H54 (cell line): ENCODE results near the gene MRPS10.
"Not testable (repeated sequence)": the region's sequence is repeated elsewhere in the genome, so short reads cannot be mapped to it uniquely, and the experiment has no call there.

Experiments
- DNase-seq: peaks from one replicate; pipeline ENCODE4 v3.0.0; 2011; ENCODE audit warnings: low spot score, mixed read lengths; ENCODE audit not compliant: insufficient read length
- FAIRE-seq: peaks from 3 replicates; lab custom pipeline; 2011; peaks lifted over from hg19 to GRCh38; lab: Jason Lieb, UNC
- POLR2A ChIP-seq: IDR thresholded peaks from 2 replicates; pipeline ENCODE4 v1.6.1; 2011; ENCODE audit warnings: low read depth, mild to moderate bottlenecking, low read length

MRPS10 gene

DNA sequence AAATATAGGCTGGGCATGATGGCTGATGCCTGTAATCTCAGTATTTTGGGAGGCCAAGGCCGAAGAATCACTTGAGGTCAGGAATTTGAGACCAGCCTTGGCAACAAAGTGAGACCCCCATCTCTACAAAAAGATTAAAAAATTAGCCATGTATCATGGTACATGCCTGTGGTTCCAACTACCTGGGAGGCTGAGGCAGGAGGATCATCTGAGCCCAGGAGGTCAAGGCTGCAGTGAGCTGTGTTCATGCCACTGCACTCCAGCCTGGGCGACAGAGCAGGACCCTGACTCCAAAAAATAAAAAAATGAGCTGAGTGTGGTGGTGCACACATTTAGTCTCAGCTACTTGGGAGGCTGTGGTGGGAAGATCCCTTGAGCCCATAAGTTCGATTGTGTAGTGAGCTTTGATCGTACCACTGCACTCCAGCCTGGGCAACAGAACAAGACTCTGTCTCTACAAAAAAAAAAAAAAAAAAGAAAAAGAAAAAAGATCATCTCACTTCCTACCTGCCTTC is 12.8 kb downstream of the MRPS10 start:
- FAIRE-seq = no peak
- no peak for DNase-seq
- no peak for TF ChIP-seq POLR2A

DNA sequence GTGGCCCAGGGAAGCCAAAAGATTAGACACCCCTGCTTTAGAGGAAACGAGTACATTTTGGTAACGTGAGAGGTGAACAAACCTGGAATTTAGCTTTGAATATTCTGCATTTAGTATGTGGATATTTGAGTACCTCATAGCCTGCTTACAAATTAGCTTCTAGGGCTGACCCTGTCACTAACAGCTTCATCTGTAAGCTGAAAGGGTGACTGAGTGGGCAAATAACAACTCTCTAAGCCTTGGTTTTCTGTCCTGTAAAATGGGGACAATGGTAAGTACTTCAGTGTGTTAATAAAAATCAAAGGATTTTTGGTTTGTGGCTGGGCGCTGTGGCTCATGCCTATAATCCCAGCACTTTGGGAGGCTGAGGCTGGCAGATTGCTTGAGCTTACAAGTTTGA is 14.5 kb downstream of the MRPS10 start:
- no peak for FAIRE-seq
- no peak for DNase-seq
- TF ChIP-seq POLR2A = no peak

DNA sequence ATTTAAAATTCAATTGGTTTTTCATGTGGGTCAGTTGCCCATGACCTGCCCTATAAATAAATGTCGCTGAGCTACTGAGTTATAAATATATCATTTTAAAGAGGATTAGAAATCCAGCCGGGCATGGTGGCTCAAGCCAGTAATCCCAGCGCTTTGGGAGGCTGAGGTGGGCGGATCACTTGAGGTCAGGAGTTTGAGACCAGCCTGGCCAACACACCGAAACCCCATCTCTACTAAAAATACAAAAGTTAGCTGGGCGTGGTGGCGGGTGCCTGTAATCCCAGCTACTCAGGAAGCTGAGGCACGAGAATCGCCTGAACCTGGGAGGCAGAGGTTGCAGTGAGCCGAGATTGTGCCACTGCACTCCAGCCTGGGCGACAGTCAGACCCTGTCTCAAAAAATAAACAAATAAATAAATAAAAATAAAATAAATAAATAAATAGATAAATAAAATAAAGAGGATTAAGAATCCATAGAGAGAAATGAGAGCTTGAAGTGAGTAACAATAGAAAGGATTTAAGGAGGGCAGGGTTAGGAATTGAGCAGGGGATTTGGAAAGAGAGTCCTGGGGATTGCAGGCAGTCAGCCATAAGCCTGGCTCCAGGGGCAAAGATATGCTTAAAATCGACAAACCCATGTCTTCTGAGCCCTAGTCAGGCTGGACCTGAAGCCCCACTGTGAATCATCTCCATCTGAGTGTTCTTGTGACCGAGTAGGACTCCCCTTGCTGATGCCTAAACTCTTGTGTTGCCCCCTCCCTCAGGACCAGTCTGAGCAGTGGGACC is 15.3 kb downstream of the MRPS10 start:
- FAIRE-seq, DNase-seq: not testable (repeated sequence)

GRCh38 chr6:42201382-42201781 is 16.3 kb downstream of the MRPS10 start:
- TF ChIP-seq POLR2A = no peak
- DNase-seq (no peak), FAIRE-seq (no peak)

GRCh38 chr6:42200035-42200434 is 17.6 kb downstream of the MRPS10 start:
- TF ChIP-seq POLR2A = no peak
- FAIRE-seq (no peak), DNase-seq (peak; percentile 26)

DNA sequence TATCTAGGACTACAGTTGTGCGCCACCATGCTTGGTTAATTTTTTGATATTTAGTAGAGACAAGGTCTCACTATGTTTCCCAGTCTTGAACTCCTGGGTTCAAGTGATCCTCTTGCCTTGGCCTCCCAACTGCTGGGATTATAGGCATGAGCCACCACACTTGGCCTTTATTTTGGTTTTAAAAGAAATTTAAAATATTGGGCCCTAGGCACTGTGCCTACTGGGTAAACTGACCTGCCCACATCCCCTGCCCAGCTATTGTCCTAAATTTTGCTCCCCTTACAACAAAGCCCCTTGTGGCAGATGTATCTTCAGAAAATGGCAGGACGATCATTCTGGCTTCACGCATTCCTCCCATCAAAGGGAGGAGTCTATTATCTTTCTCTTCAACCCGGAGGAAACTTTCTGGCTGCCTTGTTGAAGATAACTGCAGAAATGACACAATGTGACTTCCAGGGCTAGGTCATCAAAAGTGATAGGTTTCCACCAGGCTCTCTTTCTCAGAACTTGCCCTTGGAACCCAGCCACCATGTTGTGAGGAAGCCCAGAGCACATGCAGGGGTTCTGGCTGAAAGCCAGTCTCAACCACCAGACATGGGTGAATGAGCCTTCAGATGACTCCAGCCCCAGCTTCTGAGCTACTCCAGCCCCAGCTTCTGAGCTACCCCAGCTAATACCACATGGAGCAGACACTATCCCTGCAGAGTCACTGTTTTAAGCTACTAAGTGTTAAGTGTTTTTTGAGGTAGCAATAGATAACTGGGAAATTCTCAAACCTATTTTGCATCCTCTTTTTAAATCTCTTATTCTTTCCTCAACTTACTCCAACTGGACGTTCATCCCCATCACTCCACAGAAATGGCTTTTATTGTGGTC is 18.3 kb downstream of the MRPS10 start:
- no peak for FAIRE-seq
- DNase-seq = no peak

DNA sequence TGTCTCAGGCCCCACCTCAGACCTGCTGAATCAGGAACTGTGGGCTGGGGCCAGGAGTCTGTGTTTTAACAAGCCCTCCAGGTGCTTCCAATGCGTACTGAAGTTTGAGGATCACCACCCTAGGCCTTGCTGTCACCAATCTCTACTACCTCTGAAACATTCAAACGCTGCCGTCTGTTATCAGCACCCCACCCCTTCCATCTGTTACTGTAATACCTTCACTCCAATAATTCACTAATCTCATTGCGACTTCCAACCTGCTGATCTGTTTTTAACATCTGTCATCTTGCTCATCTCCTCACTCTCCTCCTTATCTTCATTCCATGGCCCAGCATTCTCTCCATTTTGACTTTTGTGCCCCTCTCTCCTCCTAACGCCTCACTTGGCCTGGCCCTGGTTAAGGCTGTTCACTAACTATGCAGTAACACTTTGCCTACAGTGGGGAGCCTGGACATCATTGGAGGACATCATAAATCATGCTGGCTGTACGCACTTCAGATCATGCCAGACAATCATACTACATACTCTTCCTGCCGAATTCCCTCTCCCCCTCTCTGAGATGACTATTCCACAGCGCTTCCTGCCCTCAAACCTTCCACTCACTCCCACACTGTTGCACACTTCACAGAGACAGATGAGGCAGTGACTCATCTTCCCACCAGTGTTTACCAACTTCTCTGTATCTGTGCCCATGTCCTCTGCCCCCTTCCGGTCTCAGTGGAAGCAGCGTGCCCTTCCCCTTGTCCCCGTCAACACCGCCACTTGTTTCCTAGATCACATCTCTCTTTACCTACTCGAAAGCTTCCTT is 19.9 kb downstream of the MRPS10 start:
- TF ChIP-seq POLR2A = no peak
- peak; percentile 67 for FAIRE-seq
- DNase-seq = peak; percentile 56

More for the DNA sequence above, 18.3 kb downstream of the MRPS10 start:
- no peak for TF ChIP-seq POLR2A

DNA sequence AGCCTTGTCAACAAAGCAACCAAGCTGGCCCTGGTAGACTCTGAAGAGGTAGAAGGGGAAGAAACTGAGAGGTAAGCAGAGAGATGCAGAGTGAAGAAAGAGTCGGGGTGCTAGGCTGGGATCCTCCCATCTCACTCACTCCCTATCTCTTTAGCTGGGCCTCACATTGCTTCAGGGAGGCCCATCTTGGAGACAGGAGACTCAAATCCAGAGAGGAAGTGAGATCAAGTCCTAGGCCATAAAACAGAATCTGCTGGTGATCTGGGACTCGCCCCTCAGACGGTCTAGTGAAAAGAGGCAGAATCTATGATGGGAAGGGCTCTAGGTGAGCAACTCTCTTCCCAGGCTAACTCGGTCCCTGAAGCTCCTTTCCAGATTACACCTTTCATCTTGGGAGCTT is 22.2 kb downstream of the MRPS10 start:
- DNase-seq (no peak), FAIRE-seq (no peak)
- no peak for TF ChIP-seq POLR2A

GRCh38 chr6:42194056-42194455 is 23.6 kb downstream of the MRPS10 start:
- DNase-seq (no peak), FAIRE-seq (no peak)
- no peak for TF ChIP-seq POLR2A

- no peak for TF ChIP-seq POLR2A
- FAIRE-seq (no peak), DNase-seq (no peak)
Measured at GRCh38 chr6:42193491-42193894, 24.2 kb downstream of the MRPS10 start.

DNA sequence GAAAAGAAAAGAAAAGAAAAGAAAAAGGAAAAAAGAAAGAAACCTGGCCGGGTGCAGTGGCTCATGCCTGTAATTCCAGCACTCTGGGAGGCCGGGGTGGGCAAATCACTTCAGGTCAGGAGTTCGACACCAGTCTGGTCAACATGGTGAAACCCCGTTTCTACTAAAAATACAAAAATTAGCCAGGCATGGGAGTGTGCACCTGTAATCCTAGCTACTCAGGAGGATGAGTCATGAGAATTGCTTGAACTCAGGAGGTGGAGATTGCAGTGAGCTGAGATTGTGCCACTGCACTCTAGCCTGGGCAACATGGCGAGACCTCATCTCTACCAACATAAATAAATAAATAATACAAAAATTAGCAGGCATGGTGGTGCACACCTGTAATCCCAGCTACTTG is 25.3 kb downstream of the MRPS10 start:
- DNase-seq, FAIRE-seq: not testable (repeated sequence)

DNA sequence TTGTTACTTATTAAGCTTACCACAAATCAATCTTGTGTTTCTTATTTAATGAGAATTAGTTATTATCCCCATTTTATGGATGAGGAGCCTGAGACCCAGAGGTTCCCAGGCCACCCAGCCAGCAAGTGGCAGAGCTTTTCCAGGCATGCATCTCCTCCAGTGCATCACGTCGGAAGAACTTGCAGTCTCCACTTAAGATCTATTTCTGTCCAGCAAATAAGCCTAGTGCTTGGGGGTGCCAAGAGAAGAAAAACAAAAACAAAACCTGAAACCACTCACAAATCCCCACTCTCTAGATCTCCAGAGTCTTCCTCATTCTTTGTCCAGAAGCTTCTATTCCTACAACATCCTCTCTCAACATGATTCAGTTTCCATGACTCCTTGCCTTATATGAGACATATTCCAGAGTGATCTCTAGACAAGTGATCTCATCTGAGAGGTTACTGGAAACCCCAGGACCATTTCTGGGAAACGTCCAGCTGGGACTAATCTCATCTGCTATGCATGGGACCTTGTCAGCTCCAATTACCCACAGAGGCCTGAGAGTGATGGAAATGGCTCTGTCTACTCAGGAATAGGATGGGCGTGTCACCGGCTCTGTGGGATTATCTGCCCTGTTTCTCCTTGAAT is 27.0 kb downstream of the MRPS10 start:
- no peak for TF ChIP-seq POLR2A
- DNase-seq = no peak
- no peak for FAIRE-seq

DNA sequence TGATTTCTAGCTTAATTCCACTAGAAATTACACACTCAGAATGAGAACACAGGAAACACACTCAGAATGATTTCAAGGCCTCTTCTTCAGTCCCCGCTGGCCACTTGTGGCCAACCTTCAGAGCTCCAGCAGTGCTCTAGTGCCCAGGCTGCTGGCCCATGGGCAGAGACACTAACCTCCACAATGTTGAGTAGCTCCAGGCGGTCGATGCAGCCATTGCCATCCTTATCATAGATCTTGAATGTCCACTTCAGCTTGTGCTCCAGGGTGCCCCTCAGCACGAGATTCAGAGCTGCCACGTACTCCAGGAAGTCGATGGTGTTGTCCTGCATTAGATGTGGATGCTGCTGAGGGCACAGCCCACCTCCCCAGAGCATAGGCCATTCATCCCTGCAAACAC is 29.3 kb downstream of the MRPS10 start:
- no peak for TF ChIP-seq POLR2A
- no peak for DNase-seq
- no peak for FAIRE-seq

GRCh38 chr6:42185597-42185996 is 32.1 kb downstream of the MRPS10 start:
- no peak for DNase-seq
- no peak for FAIRE-seq
- no peak for TF ChIP-seq POLR2A
